ENCODE results near the gene UBR4. TPM values are rescaled to one million over a fixed set of nuclear protein-coding genes. Genes with fewer than 3 reads are reported as not detected.

Gene UBR4
- total RNA-seq, 2 donors from 2014 or later, result 156 to 199 TPM

- Mint-ChIP-seq H3K9me3 (no peaks in the 10 kb centered on the region), H3K36me3 (peaks cover 43 to 57% of the 10 kb centered on the region in 2 donors), H3K27ac (peak overlapping the region; percentile 31 to 72)
- ATAC-seq (peak; percentile 74 to 81), DNase-seq (ENCODE audit: low spot score in 2 of 2) (no peak)
Measured at GRCh38 chr1:19179597-19180264, 30.3 kb downstream of the UBR4 start.

- Mint-ChIP-seq H3K9me3 (no peaks in the 10 kb centered on the region), H3K36me3 (peaks cover 41 to 54% of the 10 kb centered on the region in 2 donors), H3K27ac (peak overlapping the region; percentile 31 to 72)
- ATAC-seq, result no peak
- DNase-seq (ENCODE audit: low spot score in 2 of 2), result no peak
Measured at GRCh38 chr1:19178734-19179398, 31.2 kb downstream of the UBR4 start.

GRCh38 chr1:19177811-19178210 is 32.3 kb downstream of the UBR4 start:
- Mint-ChIP-seq H3K9me3 (no peaks in the 10 kb centered on the region), H3K36me3 (peaks cover 39 to 56% of the 10 kb centered on the region in 2 donors), H3K27ac (peak overlapping the region in 1 of 2 donors; percentile 81)
- no peak for DNase-seq (ENCODE audit: low spot score in 2 of 2)
- no peak for ATAC-seq

- Mint-ChIP-seq H3K9me3 (no peaks in the 10 kb centered on the region), H3K36me3 (peaks cover 29 to 53% of the 10 kb centered on the region in 2 donors), H3K27ac (peak overlapping the region; percentile 76 to 96)
- peak; percentile 93 to 96 for ATAC-seq
- no peak for DNase-seq (ENCODE audit: low spot score in 2 of 2)
Measured at GRCh38 chr1:19169642-19170041, 40.4 kb downstream of the UBR4 start.

GRCh38 chr1:19167140-19167539 is 42.9 kb downstream of the UBR4 start:
- ATAC-seq, result no peak
- H3K9me3 Mint-ChIP-seq, result no peaks in the 10 kb centered on the region
- peaks cover 26 to 68% of the 10 kb centered on the region in 2 donors for H3K36me3 Mint-ChIP-seq
- H3K27ac Mint-ChIP-seq, result no peak overlapping the region
- DNase-seq (ENCODE audit: low spot score in 2 of 2), result no peak

GRCh38 chr1:19166066-19166465 is 44.0 kb downstream of the UBR4 start:
- H3K27ac Mint-ChIP-seq, result no peak overlapping the region

GRCh38 chr1:19165501-19165900 is 44.6 kb downstream of the UBR4 start:
- Mint-ChIP-seq H3K9me3 (no peaks in the 10 kb centered on the region), H3K27ac (no peak overlapping the region), H3K36me3 (peaks cover 36 to 71% of the 10 kb centered on the region in 2 donors)
- DNase-seq (ENCODE audit: low spot score in 2 of 2), result no peak
- ATAC-seq, result no peak

More at GRCh38 chr1:19166066-19166465, 44.0 kb downstream of the UBR4 start:
- Mint-ChIP-seq H3K36me3 (peaks cover 31 to 71% of the 10 kb centered on the region in 2 donors), H3K9me3 (no peaks in the 10 kb centered on the region)
- ATAC-seq (no peak), DNase-seq (ENCODE audit: low spot score in 2 of 2) (no peak)

- Mint-ChIP-seq H3K9me3 (no peaks in the 10 kb centered on the region), H3K27ac (peak overlapping the region in 1 of 2 donors; percentile 74), H3K36me3 (peaks cover 43 to 71% of the 10 kb centered on the region in 2 donors)
- DNase-seq (ENCODE audit: low spot score in 2 of 2), result no peak
- no peak for ATAC-seq
Measured at GRCh38 chr1:19164274-19165015, 45.6 kb downstream of the UBR4 start.

- DNase-seq (ENCODE audit: low spot score in 2 of 2) (no peak), ATAC-seq (no peak)
- H3K36me3 Mint-ChIP-seq, result peaks cover 35 to 65% of the 10 kb centered on the region in 2 donors
- no peak overlapping the region for H3K27ac Mint-ChIP-seq
- no peaks in the 10 kb centered on the region for H3K9me3 Mint-ChIP-seq
Measured at GRCh38 chr1:19163261-19163660, 46.8 kb downstream of the UBR4 start.

- no peak for ATAC-seq
Measured at GRCh38 chr1:19160831-19161230, 49.2 kb downstream of the UBR4 start.

GRCh38 chr1:19157653-19158052 is 52.4 kb downstream of the UBR4 start:
- Mint-ChIP-seq H3K36me3 (peaks cover 41 to 43% of the 10 kb centered on the region in 2 donors), H3K9me3 (no peaks in the 10 kb centered on the region), H3K27ac (no peak overlapping the region)
- no peak for ATAC-seq
- no peak for DNase-seq (ENCODE audit: low spot score in 2 of 2)

More at GRCh38 chr1:19160831-19161230, 49.2 kb downstream of the UBR4 start:
- no peak for DNase-seq (ENCODE audit: low spot score in 2 of 2)
- Mint-ChIP-seq H3K36me3 (peaks cover 26 to 53% of the 10 kb centered on the region in 2 donors), H3K27ac (no peak overlapping the region), H3K9me3 (no peaks in the 10 kb centered on the region)

- Mint-ChIP-seq H3K27ac (peak overlapping the region in 1 of 2 donors; percentile 57), H3K9me3 (no peaks in the 10 kb centered on the region), H3K36me3 (peaks cover 37 to 41% of the 10 kb centered on the region in 2 donors)
- ATAC-seq (no peak), DNase-seq (ENCODE audit: low spot score in 2 of 2) (no peak)
Measured at GRCh38 chr1:19156676-19157075, 53.4 kb downstream of the UBR4 start.

- Mint-ChIP-seq H3K27ac (peak overlapping the region in 1 of 2 donors; percentile 25), H3K9me3 (no peaks in the 10 kb centered on the region), H3K36me3 (peaks cover 28 to 29% of the 10 kb centered on the region in 2 donors)
- DNase-seq (ENCODE audit: low spot score in 2 of 2) (no peak), ATAC-seq (no peak)
Measured at GRCh38 chr1:19154876-19155275, 55.2 kb downstream of the UBR4 start.

- Mint-ChIP-seq H3K9me3 (no peaks in the 10 kb centered on the region), H3K27ac (no peak overlapping the region), H3K36me3 (peaks cover 22 to 41% of the 10 kb centered on the region in 2 donors)
- DNase-seq (ENCODE audit: low spot score in 2 of 2) (no peak), ATAC-seq (no peak)
Measured at GRCh38 chr1:19153169-19153568, 56.9 kb downstream of the UBR4 start.

GRCh38 chr1:19151537-19151936 is 58.5 kb downstream of the UBR4 start:
- Mint-ChIP-seq H3K27ac (peak overlapping the region in 1 of 2 donors; percentile 37), H3K36me3 (peaks cover 21 to 47% of the 10 kb centered on the region in 2 donors), H3K9me3 (no peaks in the 10 kb centered on the region)
- DNase-seq (ENCODE audit: low spot score in 2 of 2) (no peak), ATAC-seq (no peak)

- H3K36me3 Mint-ChIP-seq, result peaks cover 12 to 54% of the 10 kb centered on the region in 2 donors
- H3K9me3 Mint-ChIP-seq, result no peaks in the 10 kb centered on the region
- DNase-seq (ENCODE audit: low spot score in 2 of 2) (no peak), ATAC-seq (no peak)
- peak overlapping the region; percentile 3 to 47 for H3K27ac Mint-ChIP-seq
Measured at GRCh38 chr1:19149736-19150135, 60.3 kb downstream of the UBR4 start.

GRCh38 chr1:19140465-19140864 is 69.6 kb downstream of the UBR4 start:
- Mint-ChIP-seq H3K27ac (peak overlapping the region in 1 of 2 donors; percentile 41), H3K9me3 (no peaks in the 10 kb centered on the region), H3K36me3 (peaks cover 27 to 35% of the 10 kb centered on the region in 2 donors)
- ATAC-seq, result no peak
- no peak for DNase-seq (ENCODE audit: low spot score in 2 of 2)

Data from activated naive CD4-positive, alpha-beta T cell treated with anti-CD3 and anti-CD28 coated beads, Interleukin-2, amount 50 U/mL, for 72 hours (primary cell).